ENCODE measurements around the gene METTL2B.

METTL2B gene

GRCh38 chr7:128476402-128477335 is at the start of gene METTL2B:
Gene METTL2B, plus strand, starts transcription at chr7:128476748. Its CDS starts 18 bp downstream, at chr7:128476766.
- DNase-seq: peak; percentile 94

GRCh38 chr7:128427289-128427891 is 49.2 kb upstream of the METTL2B start:
- peak; percentile 47 to 69 for DNase-seq

- no peak for DNase-seq
Observed at GRCh38 chr7:128430207-128430606, 46.3 kb upstream of the METTL2B start.

GRCh38 chr7:128431221-128431620 is 45.3 kb upstream of the METTL2B start:
- DNase-seq: no peak

- DNase-seq: no peak
Observed at GRCh38 chr7:128431754-128432153, 44.8 kb upstream of the METTL2B start.

- no peak for DNase-seq
Observed at GRCh38 chr7:128434413-128435326, 41.9 kb upstream of the METTL2B start.

GRCh38 chr7:128435327-128435686 is 41.2 kb upstream of the METTL2B start:
- no peak for DNase-seq

GRCh38 chr7:128437426-128438332 is 38.9 kb upstream of the METTL2B start:
- DNase-seq: no peak

GRCh38 chr7:128442356-128442755 is 34.2 kb upstream of the METTL2B start:
- DNase-seq: no peak

- no peak for DNase-seq
Observed at GRCh38 chr7:128443831-128444600, 32.5 kb upstream of the METTL2B start.

- peak in 1 of 2 experiments; percentile 18 for DNase-seq
Observed at GRCh38 chr7:128446306-128446705, 30.2 kb upstream of the METTL2B start.

- DNase-seq: no peak
Observed at GRCh38 chr7:128447941-128448564, 28.5 kb upstream of the METTL2B start.

- no peak for DNase-seq
Observed at GRCh38 chr7:128448751-128449302, 27.7 kb upstream of the METTL2B start.

GRCh38 chr7:128450409-128450808 is 26.1 kb upstream of the METTL2B start:
- DNase-seq: no peak

- DNase-seq: no peak
Observed at GRCh38 chr7:128450913-128451312, 25.6 kb upstream of the METTL2B start.

- DNase-seq: no peak
Observed at GRCh38 chr7:128452552-128452951, 24.0 kb upstream of the METTL2B start.

- DNase-seq: no peak
Observed at GRCh38 chr7:128453836-128454804, 22.4 kb upstream of the METTL2B start.

- DNase-seq: no peak
Observed at GRCh38 chr7:128454808-128455542, 21.6 kb upstream of the METTL2B start.

Data from SHP77 (cell line).